ENCODE measurements around the gene KLHL22.

KLHL22 gene

GRCh38 chr22:20434773-20435172 is 60.8 kb downstream of the KLHL22 start:
- in situ Hi-C loops (cut with MboI; ENCODE audit: low sequenced_read_pairs) = no loop called here

DNA sequence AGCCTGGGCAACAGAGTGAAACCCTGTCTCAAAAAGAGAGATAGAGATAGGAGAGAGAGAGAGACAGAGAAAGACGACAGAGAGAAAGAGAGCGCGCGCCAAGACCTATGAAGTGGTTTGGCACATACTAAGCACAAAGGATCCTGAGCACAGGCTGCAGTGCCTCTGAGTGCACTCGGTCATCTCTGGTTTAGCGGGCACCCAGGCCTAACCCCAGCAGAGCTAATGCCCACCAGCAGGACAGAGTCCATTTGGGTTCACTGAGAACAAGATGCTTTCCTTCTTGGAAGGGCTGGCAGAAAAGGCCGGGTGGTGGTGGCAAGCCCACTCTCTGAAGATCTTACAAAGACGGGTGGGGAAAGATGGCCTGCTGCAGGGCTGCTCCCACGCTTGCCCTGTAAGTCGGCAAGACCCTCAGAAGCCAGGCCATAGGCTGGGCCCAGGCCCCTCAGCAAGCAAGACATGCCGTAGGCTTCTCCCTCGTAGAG is 61.3 kb downstream of the KLHL22 start:
- in situ Hi-C loops (cut with MboI; ENCODE audit: low sequenced_read_pairs) = no loop called here

GRCh38 chr22:20433686-20434241 is 61.8 kb downstream of the KLHL22 start:
- in situ Hi-C loops (cut with MboI; ENCODE audit: low sequenced_read_pairs) = no loop called here

GRCh38 chr22:20433191-20433590 is 62.4 kb downstream of the KLHL22 start:
- in situ Hi-C loops (cut with MboI; ENCODE audit: low sequenced_read_pairs) = no loop called here

DNA sequence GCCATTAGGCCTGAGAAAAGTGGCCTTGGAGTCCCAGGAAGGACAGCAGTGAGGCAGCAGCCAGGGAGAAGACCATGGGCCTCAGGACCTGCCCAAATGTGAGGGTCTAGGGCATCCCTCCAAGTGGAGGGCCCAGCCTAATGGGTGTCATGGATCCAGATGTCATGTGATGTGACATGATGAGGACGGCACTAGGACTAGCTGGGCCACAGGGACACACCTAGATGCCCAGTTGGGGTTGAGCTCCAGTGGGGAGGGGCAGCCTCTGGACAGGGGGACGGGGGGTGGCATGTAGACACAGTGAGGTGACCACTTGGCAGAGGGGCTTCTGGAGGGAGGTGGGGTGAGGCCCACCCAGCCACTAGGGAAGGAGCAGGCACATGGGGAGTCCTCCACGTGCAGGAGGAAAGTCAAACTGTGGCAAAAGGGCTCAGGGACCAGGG is 63.3 kb downstream of the KLHL22 start:
- in situ Hi-C loops (cut with MboI; ENCODE audit: low sequenced_read_pairs) = no loop called here

DNA sequence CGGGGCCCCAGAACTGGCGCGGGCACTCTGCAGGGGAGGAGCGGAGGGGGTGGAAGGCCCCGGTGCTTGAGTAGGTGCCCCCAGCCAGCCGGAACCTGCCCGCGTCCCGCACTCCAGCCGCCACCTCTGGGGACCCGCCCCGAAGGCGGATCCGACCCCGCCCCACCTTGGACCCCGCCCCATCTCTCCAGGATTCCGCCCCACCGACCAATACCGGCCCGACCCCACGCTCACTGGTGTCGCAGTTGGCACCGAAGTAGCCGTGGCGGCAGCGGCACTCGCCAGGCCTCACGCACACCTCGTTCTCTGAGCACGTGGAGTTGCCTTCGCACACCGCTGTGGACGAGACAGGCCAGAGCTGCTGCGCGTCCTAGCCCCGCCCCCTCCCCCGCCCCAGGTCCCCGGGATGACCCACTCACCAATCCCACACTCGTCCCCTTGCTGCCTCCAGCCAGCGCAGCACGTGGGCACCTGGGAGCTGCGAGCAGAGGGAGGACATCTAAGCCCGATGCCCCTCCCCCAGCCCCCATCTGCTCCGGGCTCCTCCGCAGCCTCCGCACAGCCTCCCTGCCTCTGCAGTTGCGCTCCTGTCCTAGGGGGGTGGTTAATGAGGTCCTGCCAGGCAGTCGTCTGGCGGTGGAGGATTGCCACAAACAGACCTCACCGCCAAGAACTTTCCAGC is 63.9 kb downstream of the KLHL22 start:
- in situ Hi-C loops (cut with MboI; ENCODE audit: low sequenced_read_pairs) = no loop called here

- in situ Hi-C loops (cut with MboI; ENCODE audit: low sequenced_read_pairs) = no loop called here
Observed at GRCh38 chr22:20430720-20431510, 64.7 kb downstream of the KLHL22 start.

DNA sequence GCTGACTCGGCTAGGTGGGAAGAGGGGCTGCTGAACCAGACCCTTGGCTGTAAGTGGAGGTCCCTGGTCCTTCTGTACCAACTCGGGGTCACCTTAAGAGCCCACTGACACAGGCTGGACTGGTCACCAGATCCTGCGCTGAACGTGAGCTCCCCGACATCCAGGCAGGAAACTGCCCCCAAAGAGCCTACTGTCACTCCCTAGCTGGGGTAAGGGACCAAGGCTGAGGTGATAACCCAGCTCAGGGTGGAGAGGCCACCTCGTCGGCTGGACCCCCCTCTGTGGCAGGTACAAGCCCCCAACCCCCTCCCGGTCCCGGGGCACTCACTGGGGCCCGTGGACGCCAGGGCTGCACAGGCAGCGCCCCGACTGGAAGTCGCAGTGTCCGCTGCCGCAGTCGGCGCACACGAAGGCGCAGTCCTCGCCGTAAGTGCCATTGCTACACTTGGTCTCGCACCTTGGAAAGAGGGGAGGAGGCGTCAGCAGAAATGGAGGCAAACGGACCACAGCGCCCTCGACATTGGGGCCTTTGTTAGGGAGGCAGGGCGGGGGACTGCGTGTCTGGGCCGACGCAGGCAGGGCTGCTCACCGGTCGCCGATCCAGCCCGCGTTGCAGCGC is 65.4 kb downstream of the KLHL22 start:
- in situ Hi-C loops (cut with MboI; ENCODE audit: low sequenced_read_pairs) = no loop called here

DNA sequence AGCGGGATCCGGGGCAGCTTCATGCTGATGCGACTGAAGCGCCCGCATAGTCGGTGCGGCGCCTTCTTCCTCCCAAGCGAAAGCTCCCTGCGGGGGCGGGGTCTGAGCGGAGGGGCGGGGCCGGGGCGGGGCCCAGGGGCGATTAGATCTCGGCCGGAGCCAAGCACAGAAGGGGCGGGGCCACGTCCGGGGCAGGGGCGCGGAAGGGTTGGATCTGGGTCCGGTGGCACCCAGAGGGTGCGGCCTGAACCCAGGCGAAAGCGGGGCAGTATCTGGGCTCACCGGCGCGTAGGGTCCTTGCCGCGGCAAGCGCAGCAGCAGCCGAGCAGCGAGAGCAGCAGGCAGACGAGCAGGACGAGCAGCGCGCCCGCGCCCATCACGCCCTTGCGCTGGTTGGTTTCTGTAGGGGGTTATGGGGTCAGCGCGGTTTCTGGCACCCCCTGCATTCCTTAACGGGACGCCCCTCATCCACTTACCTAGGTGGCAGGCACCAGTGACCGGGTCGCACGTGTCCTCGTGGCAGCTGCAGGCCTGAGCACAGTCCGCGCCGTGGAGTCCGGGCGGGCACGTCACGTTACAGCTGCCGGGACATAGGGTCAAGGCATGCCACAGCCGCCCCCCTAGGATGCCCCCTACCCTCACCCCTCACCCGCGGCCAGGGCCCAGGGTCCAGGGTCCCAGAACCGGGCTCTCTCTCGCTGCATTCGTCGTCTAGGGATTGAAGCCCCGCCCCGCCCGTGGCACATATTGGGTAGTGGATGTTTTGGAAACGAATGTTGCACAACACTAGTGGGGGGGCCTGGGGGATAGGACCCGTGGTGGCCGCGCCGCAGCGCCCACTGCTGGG is 66.1 kb downstream of the KLHL22 start:
- in situ Hi-C loops (cut with MboI; ENCODE audit: low sequenced_read_pairs) = no loop called here

DNA sequence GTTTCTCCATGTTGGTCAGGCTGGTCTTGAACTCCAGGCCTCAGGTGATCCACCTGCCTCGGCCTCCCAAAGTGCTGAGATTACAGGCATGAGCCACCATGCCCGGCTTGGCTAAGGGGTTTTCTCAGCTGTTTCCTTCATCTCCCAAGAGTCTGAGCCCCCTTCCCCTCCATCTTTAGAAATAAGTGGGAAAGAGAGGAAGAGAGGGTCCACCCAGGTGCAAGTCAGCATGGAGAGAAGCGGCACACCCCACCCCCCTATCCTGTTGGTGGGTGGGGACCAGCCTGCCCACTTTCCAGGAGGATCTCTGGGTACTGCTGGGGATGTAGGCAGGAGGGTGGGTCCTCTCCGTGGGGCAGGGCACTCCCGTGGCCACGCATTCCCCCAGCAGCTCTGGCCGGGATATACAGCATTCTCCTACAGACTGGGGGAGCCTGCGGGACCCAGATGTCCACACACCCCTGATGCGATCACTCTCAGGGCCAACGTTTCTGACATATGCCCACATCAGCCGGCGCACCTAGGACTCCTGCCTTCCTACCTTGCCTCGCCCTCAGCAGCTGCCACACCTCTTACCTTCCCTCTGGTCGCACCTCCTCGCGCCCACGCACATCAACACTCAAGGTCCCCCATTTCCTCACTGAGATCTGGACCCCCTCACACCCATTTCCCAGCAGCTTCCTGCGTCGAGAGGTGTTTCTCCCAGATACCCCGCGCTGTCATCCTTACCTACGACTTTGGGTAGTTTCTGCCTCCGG is 66.9 kb downstream of the KLHL22 start:
- in situ Hi-C loops (cut with MboI; ENCODE audit: low sequenced_read_pairs) = no loop called here

DNA sequence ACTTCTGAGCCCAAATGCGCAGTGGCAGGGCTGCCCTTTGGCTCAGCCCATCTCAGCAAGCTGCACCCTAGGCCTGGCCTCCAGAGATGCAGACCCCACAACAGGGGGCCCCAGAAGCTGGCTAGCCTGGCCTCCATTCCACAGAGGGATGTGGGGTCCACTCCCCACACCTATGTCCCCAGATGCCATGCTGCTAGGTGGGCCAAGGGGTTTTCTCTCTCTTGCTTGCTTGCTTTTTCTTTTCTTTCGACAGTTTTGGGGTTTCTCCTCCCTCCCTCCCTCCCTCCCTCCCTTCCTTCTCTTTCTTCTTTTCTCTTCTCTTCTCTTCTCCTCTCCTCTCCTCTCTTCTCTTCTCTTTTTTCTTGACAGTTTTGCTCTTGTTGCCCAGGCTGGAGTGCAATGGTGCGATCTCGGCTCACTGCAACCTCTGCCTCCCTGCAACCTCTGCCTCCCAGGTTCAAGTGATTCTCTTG is 67.6 kb downstream of the KLHL22 start:
- in situ Hi-C loops (cut with MboI; ENCODE audit: low sequenced_read_pairs) = no loop called here

DNA sequence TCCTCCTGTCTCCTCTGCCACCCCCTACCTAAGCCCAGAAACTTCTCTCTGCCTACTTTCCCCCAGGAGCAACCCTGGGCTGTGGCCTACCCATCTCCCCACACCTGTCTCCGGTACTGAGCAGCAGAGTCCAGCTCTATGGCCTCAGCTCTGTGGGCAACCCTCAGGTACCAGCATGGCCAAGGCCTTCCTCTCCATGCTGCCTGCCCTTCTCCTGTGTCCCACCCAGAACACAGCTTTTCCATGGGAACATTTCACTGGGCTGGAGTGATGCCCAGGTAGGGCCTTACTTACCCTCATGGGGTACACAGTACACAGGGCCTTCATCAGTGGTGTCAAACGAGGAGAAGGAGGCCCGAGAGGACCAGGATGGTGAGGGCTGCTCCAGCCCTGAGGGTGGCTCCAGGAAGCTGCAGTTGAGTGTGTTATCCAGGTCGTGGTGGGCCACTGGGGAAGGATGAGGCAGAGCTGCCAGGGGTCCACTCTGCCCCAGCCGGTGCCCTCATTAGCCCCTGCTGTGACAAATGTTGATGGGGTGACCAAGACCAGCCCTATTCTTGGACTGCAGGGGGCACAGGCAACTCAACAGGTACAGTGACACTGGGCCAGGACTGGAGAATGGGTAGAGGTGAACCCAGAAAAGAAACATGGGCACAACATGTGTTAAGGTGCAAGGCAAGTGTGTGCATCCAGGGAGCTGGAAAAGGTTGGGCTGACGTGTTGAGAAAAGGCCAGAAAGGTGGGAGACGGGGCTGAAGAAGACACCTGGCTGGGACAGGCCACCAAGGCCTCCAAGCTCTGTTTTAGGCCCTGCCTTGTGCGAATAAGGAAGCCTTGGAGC is 68.3 kb downstream of the KLHL22 start:
- in situ Hi-C loops (cut with MboI; ENCODE audit: low sequenced_read_pairs) = no loop called here

DNA sequence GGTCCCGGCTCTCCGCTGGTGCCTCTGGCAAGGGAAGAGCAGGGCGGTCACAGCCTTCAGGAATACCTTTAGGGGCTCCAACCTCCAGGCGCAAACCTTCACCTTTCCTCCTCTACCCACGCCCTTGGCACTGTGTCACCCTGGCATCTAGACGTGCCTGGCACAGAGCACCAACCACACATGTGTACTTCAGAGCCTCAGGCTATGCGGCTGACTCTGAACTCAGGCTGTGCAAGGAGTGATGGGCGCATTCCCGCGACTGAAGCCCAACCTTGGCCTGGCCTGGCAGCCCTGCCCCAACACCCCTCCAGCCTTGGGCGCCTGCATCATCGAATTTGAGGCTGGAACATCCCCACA is 69.4 kb downstream of the KLHL22 start:
- in situ Hi-C loops (cut with MboI; ENCODE audit: low sequenced_read_pairs) = no loop called here

DNA sequence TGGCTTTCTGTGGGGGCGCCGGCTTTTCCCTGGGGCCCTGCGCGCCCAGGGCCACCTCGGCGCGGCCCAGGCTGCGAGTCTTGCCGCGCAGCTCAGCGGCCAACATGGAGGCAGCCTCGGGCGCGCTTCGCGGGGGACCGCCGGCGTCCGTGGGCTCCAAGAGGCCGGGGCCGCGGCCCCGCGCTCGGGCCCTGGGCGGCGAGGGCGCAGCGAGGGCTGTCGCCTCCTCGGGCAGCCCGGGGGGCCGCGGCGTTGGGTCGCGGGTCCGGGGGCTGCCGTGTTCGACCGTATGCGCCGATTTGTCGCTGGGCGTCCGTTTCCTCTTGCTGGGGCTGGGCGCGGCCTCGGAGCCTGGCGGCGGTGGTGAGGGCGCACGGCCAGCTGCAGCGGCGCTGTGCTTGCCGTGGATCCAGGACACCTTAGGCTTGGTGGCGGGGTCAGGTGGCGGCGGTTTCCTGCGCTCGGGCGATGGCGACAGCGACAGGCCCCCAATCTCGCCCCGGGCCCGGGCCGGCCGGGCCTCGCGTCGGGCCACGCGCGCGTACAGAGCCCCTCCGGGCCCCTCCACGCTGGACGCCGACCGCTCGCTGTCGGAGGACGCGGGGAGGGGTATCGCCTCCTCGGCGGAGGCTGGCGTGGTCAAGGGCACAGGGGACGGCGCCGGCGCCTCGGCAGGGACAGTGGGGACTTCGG is 69.9 kb downstream of the KLHL22 start:
- in situ Hi-C loops (cut with MboI; ENCODE audit: low sequenced_read_pairs) = no loop called here

DNA sequence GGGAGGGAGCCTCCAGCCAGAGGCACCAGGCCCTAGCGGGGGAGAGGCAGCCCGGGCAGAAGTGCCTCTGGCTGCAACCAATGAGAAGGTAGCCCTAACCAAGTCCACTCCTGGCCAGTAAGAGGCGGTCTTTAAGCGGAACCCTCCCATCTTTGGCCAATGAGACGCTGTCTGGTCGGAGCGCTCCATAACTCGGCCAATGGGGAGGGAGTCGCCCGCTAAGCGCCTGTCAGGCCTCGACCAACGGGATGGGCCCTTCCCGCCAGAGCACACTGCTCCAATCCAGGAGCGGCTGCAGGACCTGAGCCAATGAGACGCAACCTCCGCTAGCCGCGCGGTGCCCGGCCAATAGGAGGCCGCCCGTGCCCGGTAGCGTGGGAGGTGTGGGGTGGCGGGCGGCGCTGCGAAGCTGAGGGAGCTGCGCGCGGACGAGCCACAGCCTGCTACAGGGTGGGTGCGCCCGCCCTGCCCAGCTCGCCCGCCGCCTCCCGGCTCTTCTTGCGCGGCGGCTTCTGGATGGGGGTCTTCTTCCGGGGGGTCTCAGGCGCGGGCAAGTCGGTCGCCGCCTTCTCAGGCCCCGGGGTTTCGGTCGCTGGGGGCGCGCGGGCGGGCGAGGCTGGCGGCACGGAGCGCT is 70.5 kb downstream of the KLHL22 start:
- in situ Hi-C loops (cut with MboI; ENCODE audit: low sequenced_read_pairs) = no loop called here

GRCh38 chr22:20424568-20424931 is 71.0 kb downstream of the KLHL22 start:
- in situ Hi-C loops (cut with MboI; ENCODE audit: low sequenced_read_pairs) = no loop called here

DNA sequence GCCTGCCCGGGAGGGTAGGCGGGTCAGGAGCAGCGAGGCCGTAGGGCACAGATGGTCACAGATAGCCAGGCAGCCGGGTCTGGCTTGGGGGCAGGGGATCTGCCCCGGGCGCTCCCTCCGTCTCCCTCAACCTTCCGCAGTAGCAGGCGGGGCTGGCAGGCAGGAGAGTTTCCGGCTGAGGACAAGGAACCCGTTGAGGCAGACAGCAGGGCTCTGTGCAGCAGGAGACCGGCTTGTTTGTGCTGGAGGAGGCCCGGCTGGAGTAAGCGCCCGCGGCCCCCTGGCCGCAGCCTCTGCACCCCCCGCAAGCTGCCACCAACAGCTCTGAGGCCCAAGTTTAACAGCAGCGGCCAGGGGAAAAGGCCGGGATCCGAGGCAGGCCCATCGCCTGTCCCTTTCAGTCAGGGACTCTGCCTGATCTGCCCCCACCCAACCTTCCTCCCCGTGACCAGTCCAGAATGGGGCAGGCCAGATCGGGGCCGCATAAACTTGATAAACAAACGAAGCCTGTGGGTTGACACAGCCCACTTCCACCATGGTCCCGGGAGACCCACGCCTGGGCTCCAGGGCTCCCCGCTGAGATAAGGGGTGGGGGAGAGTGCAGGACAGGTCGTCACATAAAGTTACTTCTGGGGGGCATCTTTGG is 71.6 kb downstream of the KLHL22 start:
- in situ Hi-C loops (cut with MboI; ENCODE audit: low sequenced_read_pairs) = no loop called here

Measured in hTERT RPE-1 (cell line).